Activated CD8-positive, alpha-beta memory T cell treated with anti-CD3 and anti-CD28 coated beads for 4 hours (primary cell): ENCODE results near the gene SLC25A38.
A peak's percentile ranks its signal among the peaks of the same experiment; 100 is the strongest.
"Not testable (repeated sequence)": the region's sequence is repeated elsewhere in the genome, so short reads cannot be mapped to it uniquely, and the experiment has no call there.

ENCODE experiments used
- DNase-seq, 2 donors: peaks; one replicate each; pipeline ENCODE4 v3.0.0-alpha.2; 2020; ENCODE audit warnings: low read depth in 2 of 2

SLC25A38 gene

GRCh38 chr3:39383045-39383880 is at the start of gene SLC25A38:
TSS of gene SLC25A38 (plus strand) at chr3:39383370. CDS start at chr3:39383725, 355 bp downstream.
- DNase-seq, result peak; percentile 50 to 56

- no peak for DNase-seq
Measured at GRCh38 chr3:39333607-39334006, 49.6 kb upstream of the SLC25A38 start.

- DNase-seq, result no peak
Measured at GRCh38 chr3:39334205-39334604, 49.0 kb upstream of the SLC25A38 start.

- DNase-seq, result no peak
Measured at GRCh38 chr3:39338201-39338600, 45.0 kb upstream of the SLC25A38 start.

- no peak for DNase-seq
Measured at GRCh38 chr3:39339086-39339485, 44.1 kb upstream of the SLC25A38 start.

- DNase-seq, result no peak
Measured at GRCh38 chr3:39343076-39343717, 40.0 kb upstream of the SLC25A38 start.

- DNase-seq, result no peak
Measured at GRCh38 chr3:39343760-39344159, 39.4 kb upstream of the SLC25A38 start.

GRCh38 chr3:39344746-39345344 is 38.3 kb upstream of the SLC25A38 start:
- DNase-seq, result no peak

- no peak for DNase-seq
Measured at GRCh38 chr3:39346785-39347585, 36.2 kb upstream of the SLC25A38 start.

GRCh38 chr3:39347586-39347876 is 35.6 kb upstream of the SLC25A38 start:
- DNase-seq, result no peak

- no peak for DNase-seq
Measured at GRCh38 chr3:39349080-39349479, 34.1 kb upstream of the SLC25A38 start.

- DNase-seq, result no peak
Measured at GRCh38 chr3:39350714-39351113, 32.5 kb upstream of the SLC25A38 start.

GRCh38 chr3:39351134-39351533 is 32.0 kb upstream of the SLC25A38 start:
- not testable (repeated sequence) for DNase-seq

GRCh38 chr3:39353168-39353927 is 29.8 kb upstream of the SLC25A38 start:
- DNase-seq, result not testable (repeated sequence)

GRCh38 chr3:39358333-39358732 is 24.8 kb upstream of the SLC25A38 start:
- DNase-seq, result no peak

GRCh38 chr3:39361252-39361927 is 21.8 kb upstream of the SLC25A38 start:
- peak in 1 of 2 donors; percentile 50 for DNase-seq

- no peak for DNase-seq
Measured at GRCh38 chr3:39362192-39362591, 21.0 kb upstream of the SLC25A38 start.

- DNase-seq, result no peak
Measured at GRCh38 chr3:39362812-39363211, 20.4 kb upstream of the SLC25A38 start.

GRCh38 chr3:39370450-39370849 is 12.7 kb upstream of the SLC25A38 start:
- not testable (repeated sequence) for DNase-seq

GRCh38 chr3:39372833-39373232 is 10.3 kb upstream of the SLC25A38 start:
- no peak for DNase-seq
